Testis (tissue), 2 donors: ENCODE measurements around the gene IDE.

ENCODE experiments used
- CTCF ChIP-seq, 3 experiments: fragments of 450-650 bp in 2 of 3; fragments of 200-600 bp in 1 of 3; sonication (generic) in 1 of 3; IDR thresholded peaks; one replicate each; pipeline ENCODE4 v1.5.1; 2016 to 2019; ENCODE audit warnings: antibody characterized with exemption in 3 of 3, mild to moderate bottlenecking in 2 of 3, moderate library complexity in 1 of 3
- POLR2A ChIP-seq: fragments of 450-650 bp; IDR thresholded peaks from one replicate; pipeline ENCODE4 v1.6.1; 2017; ENCODE audit warnings: antibody characterized with exemption, mild to moderate bottlenecking, moderate library complexity

- TF ChIP-seq CTCF (IDR thresholded peaks at IDR 0.05) (no peak), POLR2A (no peak)
These were observed 812 bp upstream of the IDE start for GRCh38 chr10:92574548-92575261.
